ENCODE measurements around the gene PFN3.
"Not testable (repeated sequence)": the region's sequence is repeated elsewhere in the genome, so short reads cannot be mapped to it uniquely, and the experiment has no call there.

DNA sequence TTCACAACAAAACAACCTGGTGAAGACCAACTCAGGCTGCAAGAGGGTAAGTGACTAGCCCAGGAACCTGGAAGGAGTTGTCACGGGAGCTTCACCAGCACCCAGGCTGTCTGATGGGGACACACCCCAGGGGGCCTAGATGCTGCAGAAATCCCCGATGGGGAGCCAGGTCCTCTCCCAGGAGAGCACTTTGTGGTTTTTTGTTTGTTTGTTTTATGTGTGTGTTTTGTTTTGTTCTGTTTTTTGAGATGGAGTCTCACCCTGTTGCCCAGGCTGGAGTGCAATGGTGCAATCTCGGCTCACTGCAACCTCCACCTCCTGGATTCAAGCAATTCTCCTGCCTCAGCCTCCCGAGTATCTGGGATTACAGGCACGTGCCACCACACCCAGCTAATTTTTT lies 24.9 kb downstream of the PFN3 start:
- TF ChIP-seq, protein P1, sequence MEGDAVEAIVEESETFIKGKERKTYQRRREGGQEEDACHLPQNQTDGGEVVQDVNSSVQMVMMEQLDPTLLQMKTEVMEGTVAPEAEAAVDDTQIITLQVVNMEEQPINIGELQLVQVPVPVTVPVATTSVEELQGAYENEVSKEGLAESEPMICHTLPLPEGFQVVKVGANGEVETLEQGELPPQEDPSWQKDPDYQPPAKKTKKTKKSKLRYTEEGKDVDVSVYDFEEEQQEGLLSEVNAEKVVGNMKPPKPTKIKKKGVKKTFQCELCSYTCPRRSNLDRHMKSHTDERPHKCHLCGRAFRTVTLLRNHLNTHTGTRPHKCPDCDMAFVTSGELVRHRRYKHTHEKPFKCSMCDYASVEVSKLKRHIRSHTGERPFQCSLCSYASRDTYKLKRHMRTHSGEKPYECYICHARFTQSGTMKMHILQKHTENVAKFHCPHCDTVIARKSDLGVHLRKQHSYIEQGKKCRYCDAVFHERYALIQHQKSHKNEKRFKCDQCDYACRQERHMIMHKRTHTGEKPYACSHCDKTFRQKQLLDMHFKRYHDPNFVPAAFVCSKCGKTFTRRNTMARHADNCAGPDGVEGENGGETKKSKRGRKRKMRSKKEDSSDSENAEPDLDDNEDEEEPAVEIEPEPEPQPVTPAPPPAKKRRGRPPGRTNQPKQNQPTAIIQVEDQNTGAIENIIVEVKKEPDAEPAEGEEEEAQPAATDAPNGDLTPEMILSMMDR (IDR thresholded peaks at IDR 0.05 in 8 of 11, conservative IDR thresholded peaks at IDR 0.05 in 3 of 11), result not testable (repeated sequence)
- TF ChIP-seq POLR2A (IDR thresholded peaks at IDR 0.05), result not testable (repeated sequence)

Data from spleen (tissue), 7 donors.